ENCODE data around the gene CRACDL.

Gene CRACDL

DNA sequence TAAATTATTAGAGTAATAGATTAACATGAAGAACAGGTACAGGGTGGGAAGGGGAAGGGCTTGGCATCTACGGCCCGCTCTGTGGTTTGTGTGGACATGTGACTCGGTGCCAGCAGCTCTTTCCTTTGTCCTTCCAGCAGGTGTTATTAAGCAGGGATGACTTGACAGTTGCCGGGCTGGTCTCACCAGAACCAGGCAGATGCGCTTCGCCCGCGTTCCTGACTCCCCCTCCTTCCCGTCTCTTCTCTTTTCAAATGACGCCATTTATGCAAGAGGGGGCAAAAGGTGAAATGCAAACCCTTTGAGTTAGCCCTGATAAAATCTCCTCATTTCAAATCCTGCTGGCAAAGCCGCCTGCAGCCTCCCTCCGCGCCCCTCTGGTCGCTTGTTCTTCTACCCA lies 166.2 kb downstream of the CRACDL start:
- H3K4me3 ChIP-seq (ENCODE audit: low read depth, low read length) = no peak overlapping the region
- no peak for DNase-seq (ENCODE audit: low read depth)
- TF ChIP-seq, protein P1, sequence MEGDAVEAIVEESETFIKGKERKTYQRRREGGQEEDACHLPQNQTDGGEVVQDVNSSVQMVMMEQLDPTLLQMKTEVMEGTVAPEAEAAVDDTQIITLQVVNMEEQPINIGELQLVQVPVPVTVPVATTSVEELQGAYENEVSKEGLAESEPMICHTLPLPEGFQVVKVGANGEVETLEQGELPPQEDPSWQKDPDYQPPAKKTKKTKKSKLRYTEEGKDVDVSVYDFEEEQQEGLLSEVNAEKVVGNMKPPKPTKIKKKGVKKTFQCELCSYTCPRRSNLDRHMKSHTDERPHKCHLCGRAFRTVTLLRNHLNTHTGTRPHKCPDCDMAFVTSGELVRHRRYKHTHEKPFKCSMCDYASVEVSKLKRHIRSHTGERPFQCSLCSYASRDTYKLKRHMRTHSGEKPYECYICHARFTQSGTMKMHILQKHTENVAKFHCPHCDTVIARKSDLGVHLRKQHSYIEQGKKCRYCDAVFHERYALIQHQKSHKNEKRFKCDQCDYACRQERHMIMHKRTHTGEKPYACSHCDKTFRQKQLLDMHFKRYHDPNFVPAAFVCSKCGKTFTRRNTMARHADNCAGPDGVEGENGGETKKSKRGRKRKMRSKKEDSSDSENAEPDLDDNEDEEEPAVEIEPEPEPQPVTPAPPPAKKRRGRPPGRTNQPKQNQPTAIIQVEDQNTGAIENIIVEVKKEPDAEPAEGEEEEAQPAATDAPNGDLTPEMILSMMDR (IDR thresholded peaks at IDR 0.05; ENCODE audit: insufficient read depth, low read depth, low read length, missing control alignments) = no peak

DNA sequence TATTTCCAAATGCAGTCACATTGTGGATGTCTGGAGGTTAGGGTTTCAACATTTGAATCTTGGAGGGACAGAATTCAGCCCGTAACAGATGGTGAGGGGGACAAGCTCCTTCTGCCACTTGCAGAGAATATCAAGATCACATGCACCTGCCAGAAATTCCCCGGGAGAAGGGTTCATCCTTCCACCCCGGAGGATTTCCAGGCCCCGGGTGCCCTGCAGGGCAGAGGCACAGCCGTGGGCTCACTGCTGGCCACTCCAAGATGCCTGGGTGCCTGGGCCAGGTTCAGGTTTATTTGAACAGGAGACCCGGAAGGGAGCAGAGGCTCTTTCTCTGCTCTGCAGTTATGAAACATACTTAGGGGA lies 166.9 kb downstream of the CRACDL start:
- no peak for DNase-seq (ENCODE audit: low read depth)
- TF ChIP-seq, protein P1 (IDR thresholded peaks at IDR 0.05; ENCODE audit: insufficient read depth, low read depth, low read length, missing control alignments) = no peak
- H3K4me3 ChIP-seq (ENCODE audit: low read depth, low read length) = no peak overlapping the region

DNA sequence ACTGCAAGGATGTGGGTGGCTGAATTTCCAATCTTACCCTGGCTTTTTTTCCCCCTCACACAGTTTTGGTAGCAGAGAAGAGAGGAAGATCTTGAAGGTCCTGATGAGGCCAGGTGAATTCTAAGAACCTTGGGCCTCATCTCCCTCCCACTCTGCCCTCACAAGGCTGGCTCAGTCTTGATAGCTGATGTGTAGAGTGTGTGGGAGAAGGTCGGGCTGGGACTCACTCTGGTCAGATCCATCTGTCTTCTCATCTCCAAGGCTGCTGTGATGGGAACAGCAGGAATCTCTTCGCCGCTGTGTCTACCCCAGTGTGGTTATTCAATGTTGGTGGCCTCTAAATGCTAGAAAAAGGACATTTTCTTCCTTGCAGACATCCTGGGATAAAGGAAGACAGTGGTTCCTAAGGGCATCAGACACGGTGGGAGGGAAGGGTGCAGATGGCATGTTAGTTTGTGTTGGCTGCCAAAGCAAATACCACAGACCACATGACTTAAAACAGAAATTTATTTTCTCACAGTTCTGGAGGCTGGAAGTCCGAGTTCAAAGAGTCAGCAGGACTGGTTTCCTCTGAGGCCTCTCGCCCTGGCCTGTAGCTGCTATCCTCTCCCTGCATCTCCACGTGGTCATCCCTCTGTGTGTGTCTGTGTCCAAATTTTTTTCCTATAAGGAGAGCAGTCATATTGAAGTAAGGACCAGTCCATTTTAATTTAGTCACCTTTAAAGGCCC lies 167.5 kb downstream of the CRACDL start:
- TF ChIP-seq, protein P1 (IDR thresholded peaks at IDR 0.05; ENCODE audit: insufficient read depth, low read depth, low read length, missing control alignments) = no peak
- no peak for DNase-seq (ENCODE audit: low read depth)
- H3K4me3 ChIP-seq (ENCODE audit: low read depth, low read length) = no peak overlapping the region

DNA sequence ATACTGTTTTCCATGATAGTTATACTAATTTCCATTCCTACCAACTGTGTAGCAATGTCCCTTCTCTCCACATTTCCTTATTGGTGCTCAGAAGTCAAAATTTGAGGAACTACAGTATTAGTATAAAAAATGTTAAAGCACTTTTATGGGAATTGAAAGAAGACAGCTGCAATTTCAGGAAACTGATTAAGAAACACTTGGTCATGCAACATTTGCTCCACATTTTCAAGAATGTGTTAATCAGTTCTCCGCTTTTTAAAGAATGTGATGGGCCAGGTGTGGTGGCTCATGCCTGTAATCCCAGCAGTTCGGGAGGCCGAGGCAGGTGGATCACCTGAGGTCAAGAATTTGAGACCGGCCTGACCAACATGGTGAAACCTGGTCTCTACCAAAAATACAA lies 171.5 kb downstream of the CRACDL start:
- H3K4me3 ChIP-seq (ENCODE audit: low read depth, low read length) = no peak overlapping the region
- DNase-seq (ENCODE audit: low read depth) = no peak
- TF ChIP-seq, protein P1 (IDR thresholded peaks at IDR 0.05; ENCODE audit: insufficient read depth, low read depth, low read length, missing control alignments) = no peak

DNA sequence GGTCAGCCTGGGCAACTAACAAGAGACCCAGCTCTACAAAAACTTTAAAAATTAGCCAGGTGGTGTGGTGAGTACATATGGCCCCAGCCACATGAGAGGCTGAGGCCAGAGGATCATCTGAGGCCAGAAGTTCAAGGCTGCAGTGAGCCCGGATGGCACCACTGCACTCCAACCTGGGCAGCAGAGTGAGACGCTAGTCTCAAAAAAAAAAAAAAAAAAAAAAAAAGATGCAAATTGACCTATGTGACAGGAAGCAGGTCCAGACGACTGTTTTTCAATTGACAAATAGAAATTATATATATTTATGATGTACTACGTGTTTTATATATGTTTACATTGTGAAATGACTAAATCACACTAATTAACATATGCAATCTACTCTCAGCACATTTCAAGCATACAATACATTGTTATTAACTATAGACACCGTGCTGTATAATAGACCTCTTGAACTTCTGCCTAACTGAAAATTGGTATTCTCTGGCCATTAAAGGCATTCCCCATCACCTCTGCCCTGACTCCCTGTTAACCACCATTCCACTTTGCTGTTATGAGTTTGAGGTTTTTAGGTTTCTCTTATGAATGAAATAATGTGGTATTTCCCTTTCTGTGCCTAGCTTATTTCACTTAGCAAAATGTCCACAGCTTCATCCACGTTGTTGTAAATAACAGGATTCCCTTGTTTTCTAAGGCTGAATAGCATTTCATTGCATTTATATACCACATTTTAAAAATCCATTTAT lies 172.6 kb downstream of the CRACDL start:
- peak; percentile 27 for DNase-seq (ENCODE audit: low read depth)
- no peak overlapping the region for H3K4me3 ChIP-seq (ENCODE audit: low read depth, low read length)
- TF ChIP-seq, protein P1 (IDR thresholded peaks at IDR 0.05; ENCODE audit: insufficient read depth, low read depth, low read length, missing control alignments) = no peak

DNA sequence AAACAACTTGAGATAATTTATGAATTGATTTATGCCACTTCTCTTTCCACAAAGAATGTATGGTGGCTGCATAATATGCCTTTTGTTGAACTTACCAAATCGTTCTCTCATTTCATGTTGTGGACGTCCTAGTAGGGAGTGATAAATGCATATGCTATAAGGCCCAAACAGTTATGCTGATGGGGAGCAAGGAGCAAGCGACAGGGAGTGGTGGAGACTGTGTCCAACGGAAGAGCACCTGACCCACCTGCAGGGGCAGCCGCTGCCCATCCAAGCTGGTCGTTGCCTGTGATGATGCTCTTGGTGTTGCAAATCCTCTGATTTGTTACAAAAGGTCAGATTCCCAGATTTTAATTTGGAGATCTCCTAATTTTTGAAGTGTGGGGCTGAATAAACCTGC lies 174.1 kb downstream of the CRACDL start:
- no peak for DNase-seq (ENCODE audit: low read depth)
- H3K4me3 ChIP-seq (ENCODE audit: low read depth, low read length) = no peak overlapping the region
- TF ChIP-seq, protein P1 (IDR thresholded peaks at IDR 0.05; ENCODE audit: insufficient read depth, low read depth, low read length, missing control alignments) = no peak

All from GM12865 (cell line).